ENCODE data around the gene LRPAP1. TPM values are rescaled to one million over a fixed set of nuclear protein-coding genes. Genes with fewer than 3 reads are reported as not detected.

Gene LRPAP1
- total RNA-seq, 2 donors from 2014 or later = 256 to 321 TPM

Other genes starting within 250 kb of the LRPAP1 start
- 1 to 10 TPM; 7.0 to 9.9 TPM for gene RGS12, start 239.4 kb downstream of the LRPAP1 start, total RNA-seq
- gene HGFAC, start 90.5 kb downstream of the LRPAP1 start, total RNA-seq = not detected
- 10 to 100 TPM; 31.0 to 68.9 TPM for gene DOK7, start 69.1 kb downstream of the LRPAP1 start, total RNA-seq
- gene ADRA2C, start 234.0 kb upstream of the LRPAP1 start, total RNA-seq = 1 to 10 TPM; 2.6 to 3.1 TPM